Endothelial cell (in vitro differentiated cells): ENCODE data around the gene RNF123. TPM values are rescaled to one million over a fixed set of nuclear protein-coding genes. Genes with fewer than 3 reads are reported as not detected.

Experiments used
- DNase-seq: peaks from one replicate; pipeline ENCODE4 v3.0.0; 2021; ENCODE audit warnings: low spot score
- H3K27ac Mint-ChIP-seq: one replicate; pipeline ENCODE4 v1.8.0; 2021; ENCODE audit warnings: mixed read lengths, inconsistent platforms; ENCODE audit not compliant: unreplicated experiment
- H3K27me3 Mint-ChIP-seq: one replicate; pipeline ENCODE4 v1.8.0; 2021; ENCODE audit warnings: mild to moderate bottlenecking, moderate library complexity, mixed read lengths, inconsistent platforms; ENCODE audit not compliant: unreplicated experiment
- H3K36me3 Mint-ChIP-seq: one replicate; pipeline ENCODE4 v1.8.0; 2021; ENCODE audit warnings: mild to moderate bottlenecking, low read depth, mixed read lengths, inconsistent platforms; ENCODE audit not compliant: unreplicated experiment
- H3K4me1 Mint-ChIP-seq: one replicate; pipeline ENCODE4 v1.8.0; 2021; ENCODE audit warnings: mild to moderate bottlenecking, mixed read lengths, inconsistent platforms; ENCODE audit not compliant: unreplicated experiment
- H3K4me3 Mint-ChIP-seq: one replicate; pipeline ENCODE4 v1.8.0; 2021; ENCODE audit warnings: mild to moderate bottlenecking, mixed read lengths, inconsistent platforms; ENCODE audit not compliant: unreplicated experiment
- H3K9me3 Mint-ChIP-seq: one replicate; pipeline ENCODE4 v1.8.0; 2021; ENCODE audit warnings: mixed read lengths, inconsistent platforms; ENCODE audit not compliant: unreplicated experiment
- CTCF ChIP-seq: fragments of 200-600 bp; sonication (generic); IDR thresholded peaks from one replicate; pipeline ENCODE4 v1.5.0; 2021; ENCODE audit warnings: antibody characterized with exemption; ENCODE audit not compliant: unreplicated experiment
- total RNA-seq: library from RNA; stranded (reverse); fragmentation: NEBNext Ultra II Directional; extraction: Animal tissue kit (Norgen Biotek cat#: 25700); gene quantifications from one replicate; pipeline ENCODE4 v1.2.1, GENCODE V29; 2021; ENCODE audit not compliant: unreplicated experiment

RNF123 gene
- total RNA-seq, 1 donor from 2014 or later: 42.3 TPM

GRCh38 chr3:49719214-49719884, 30.0 kb downstream of the RNF123 start, which contains the start of gene AMIGO3:
TSS of gene AMIGO3 (minus strand) at chr3:49719684. CDS start at chr3:49719465, 219 bp downstream.
- Mint-ChIP-seq H3K9me3 (no peaks in the 10 kb centered on the region), H3K27ac (peak within 1 kb of the TSS; percentile 31), H3K27me3 (peaks cover 23% of the 10 kb centered on the region), H3K4me3 (peak within 1 kb of the TSS; percentile 80), H3K36me3 (peaks cover 4% of the 10 kb centered on the region), H3K4me1 (peaks cover 14% of the 10 kb centered on the region)
- peak; percentile 59 for TF ChIP-seq CTCF
- DNase-seq: peak; percentile 91

GRCh38 chr3:49720855-49721595, 31.7 kb downstream of the RNF123 start:
- no peaks in the 10 kb centered on the region for H3K9me3 Mint-ChIP-seq
- peaks cover 14% of the 10 kb centered on the region for H3K4me1 Mint-ChIP-seq

GRCh38 chr3:49721596-49721895, 32.2 kb downstream of the RNF123 start:
- Mint-ChIP-seq H3K4me3 (no peak overlapping the region), H3K27ac (peak overlapping the region; percentile 20), H3K36me3 (peaks cover 4% of the 10 kb centered on the region), H3K4me1 (peaks cover 14% of the 10 kb centered on the region), H3K27me3 (peaks cover 22% of the 10 kb centered on the region), H3K9me3 (no peaks in the 10 kb centered on the region)
- no peak for DNase-seq
- no peak for TF ChIP-seq CTCF

More at GRCh38 chr3:49720855-49721595, 31.7 kb downstream of the RNF123 start:
- peaks cover 23% of the 10 kb centered on the region for H3K27me3 Mint-ChIP-seq
- peaks cover 4% of the 10 kb centered on the region for H3K36me3 Mint-ChIP-seq
- TF ChIP-seq CTCF: no peak
- DNase-seq: no peak
- H3K27ac Mint-ChIP-seq: peak overlapping the region; percentile 20
- H3K4me3 Mint-ChIP-seq: peak overlapping the region; percentile 73

GRCh38 chr3:49721896-49722781, 32.8 kb downstream of the RNF123 start:
- DNase-seq: no peak
- no peak for TF ChIP-seq CTCF
- Mint-ChIP-seq H3K27me3 (peaks cover 22% of the 10 kb centered on the region), H3K4me1 (peaks cover 14% of the 10 kb centered on the region), H3K27ac (peak overlapping the region; percentile 57), H3K4me3 (peak overlapping the region; percentile 96), H3K9me3 (no peaks in the 10 kb centered on the region), H3K36me3 (peaks cover 4% of the 10 kb centered on the region)
